ENCODE results near the gene PIM1.
"Not testable (repeated sequence)": the region's sequence is repeated elsewhere in the genome, so short reads cannot be mapped to it uniquely, and the experiment has no call there.

PIM1 gene

DNA sequence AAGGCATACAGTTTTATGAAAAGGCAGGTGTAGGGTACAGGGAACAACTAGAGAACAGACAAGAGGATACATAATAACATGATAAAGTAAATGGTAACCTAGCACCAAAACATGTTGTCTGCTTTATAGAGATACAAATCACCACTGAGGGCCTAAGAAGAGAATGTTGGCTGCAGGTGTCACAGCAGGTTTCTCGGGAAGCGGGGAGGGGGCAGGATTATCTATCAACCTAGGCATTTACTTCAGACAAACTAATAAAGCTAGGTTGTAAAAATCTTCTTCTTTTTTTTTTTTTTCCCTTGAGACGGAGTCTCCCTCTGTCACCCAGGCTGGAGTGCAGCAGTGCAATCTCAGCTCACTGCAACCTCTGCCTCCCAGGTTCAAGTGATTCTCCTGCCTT lies 22.7 kb downstream of the PIM1 start:
- H3K27me3 ChIP-seq (replicated peaks; ENCODE audit: control insufficient read depth, insufficient read depth, low read length, poor library complexity, severe bottlenecking), result no peaks in the 10 kb centered on the region
- no peak for DNase-seq
- H3K36me3 ChIP-seq (ENCODE audit: control insufficient read depth, insufficient read depth, low read length), result no peaks in the 10 kb centered on the region
- H3K9me3 ChIP-seq (ENCODE audit: control insufficient read depth, low read length), result no peaks in the 10 kb centered on the region
- no peak overlapping the region for H3K27ac ChIP-seq (ENCODE audit: insufficient read depth, low read length, poor library complexity, severe bottlenecking)
- no peak overlapping the region for H3K4me3 ChIP-seq (ENCODE audit: insufficient read depth, low read depth, low read length, poor library complexity, severe bottlenecking)
- peaks cover 8% of the 10 kb centered on the region for H3K4me1 ChIP-seq (ENCODE audit: control insufficient read depth, insufficient read depth, low read length, poor library complexity, severe bottlenecking)

DNA sequence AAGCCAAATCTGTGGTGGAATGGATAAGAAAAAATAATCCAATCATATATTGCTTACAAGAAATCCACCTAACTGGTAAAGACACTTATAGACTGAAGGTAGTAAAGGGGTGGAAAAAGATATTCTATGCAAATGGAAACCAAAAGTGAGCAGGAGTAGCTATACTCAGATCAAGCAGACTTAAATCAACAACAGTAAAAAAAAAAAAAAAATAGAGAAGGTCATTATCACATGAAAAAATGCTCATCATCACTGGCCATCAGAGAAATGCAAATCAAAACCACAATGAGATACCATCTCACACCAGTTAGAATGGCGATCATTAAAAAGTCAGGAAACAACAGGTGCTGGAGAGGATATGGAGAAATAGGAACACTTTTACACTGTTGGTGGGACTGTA lies 24.9 kb downstream of the PIM1 start:
- H3K36me3 ChIP-seq (ENCODE audit: control insufficient read depth, insufficient read depth, low read length); DNase-seq; H3K27me3 ChIP-seq (replicated peaks; ENCODE audit: control insufficient read depth, insufficient read depth, low read length, poor library complexity, severe bottlenecking); H3K4me3 ChIP-seq (ENCODE audit: insufficient read depth, low read depth, low read length, poor library complexity, severe bottlenecking); H3K9me3 ChIP-seq (ENCODE audit: control insufficient read depth, low read length); H3K4me1 ChIP-seq (ENCODE audit: control insufficient read depth, insufficient read depth, low read length, poor library complexity, severe bottlenecking); H3K27ac ChIP-seq (ENCODE audit: insufficient read depth, low read length, poor library complexity, severe bottlenecking): not testable (repeated sequence)

DNA sequence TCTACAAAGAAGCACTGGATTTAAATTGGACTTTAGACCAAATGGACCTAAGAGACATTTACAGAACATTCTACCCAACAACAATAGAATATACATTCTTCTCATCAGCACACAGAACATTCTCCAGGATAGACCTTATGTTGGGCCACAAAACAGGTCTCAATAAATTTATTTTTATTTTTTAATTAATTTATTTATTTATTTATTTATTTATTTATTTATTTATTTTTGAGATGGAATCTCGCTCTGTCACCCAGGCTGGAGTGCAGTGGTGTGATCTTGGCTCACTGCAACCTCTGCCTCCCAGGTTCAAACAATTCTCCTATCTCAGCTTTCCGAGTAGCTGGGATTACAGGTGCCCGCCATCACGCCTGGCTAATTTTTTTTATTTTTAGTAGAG lies 26.5 kb downstream of the PIM1 start:
- not testable (repeated sequence) for H3K27me3 ChIP-seq (replicated peaks; ENCODE audit: control insufficient read depth, insufficient read depth, low read length, poor library complexity, severe bottlenecking); DNase-seq; H3K9me3 ChIP-seq (ENCODE audit: control insufficient read depth, low read length); H3K4me3 ChIP-seq (ENCODE audit: insufficient read depth, low read depth, low read length, poor library complexity, severe bottlenecking); H3K4me1 ChIP-seq (ENCODE audit: control insufficient read depth, insufficient read depth, low read length, poor library complexity, severe bottlenecking); H3K36me3 ChIP-seq (ENCODE audit: control insufficient read depth, insufficient read depth, low read length); H3K27ac ChIP-seq (ENCODE audit: insufficient read depth, low read length, poor library complexity, severe bottlenecking)

GRCh38 chr6:37200085-37200484 lies 30.1 kb downstream of the PIM1 start:
- peaks cover 18% of the 10 kb centered on the region for H3K4me1 ChIP-seq (ENCODE audit: control insufficient read depth, insufficient read depth, low read length, poor library complexity, severe bottlenecking)
- no peaks in the 10 kb centered on the region for H3K36me3 ChIP-seq (ENCODE audit: control insufficient read depth, insufficient read depth, low read length)
- H3K27me3 ChIP-seq (replicated peaks; ENCODE audit: control insufficient read depth, insufficient read depth, low read length, poor library complexity, severe bottlenecking), result no peaks in the 10 kb centered on the region
- no peaks in the 10 kb centered on the region for H3K9me3 ChIP-seq (ENCODE audit: control insufficient read depth, low read length)
- no peak overlapping the region for H3K27ac ChIP-seq (ENCODE audit: insufficient read depth, low read length, poor library complexity, severe bottlenecking)
- no peak for DNase-seq
- no peak overlapping the region for H3K4me3 ChIP-seq (ENCODE audit: insufficient read depth, low read depth, low read length, poor library complexity, severe bottlenecking)

- H3K27me3 ChIP-seq (replicated peaks; ENCODE audit: control insufficient read depth, insufficient read depth, low read length, poor library complexity, severe bottlenecking), result no peaks in the 10 kb centered on the region
- no peaks in the 10 kb centered on the region for H3K9me3 ChIP-seq (ENCODE audit: control insufficient read depth, low read length)
- H3K36me3 ChIP-seq (ENCODE audit: control insufficient read depth, insufficient read depth, low read length), result no peaks in the 10 kb centered on the region
- H3K4me3 ChIP-seq (ENCODE audit: insufficient read depth, low read depth, low read length, poor library complexity, severe bottlenecking), result no peak overlapping the region
- no peak for DNase-seq
- H3K4me1 ChIP-seq (ENCODE audit: control insufficient read depth, insufficient read depth, low read length, poor library complexity, severe bottlenecking), result peaks cover 18% of the 10 kb centered on the region
- no peak overlapping the region for H3K27ac ChIP-seq (ENCODE audit: insufficient read depth, low read length, poor library complexity, severe bottlenecking)
These were observed 31.8 kb downstream of the PIM1 start for GRCh38 chr6:37201726-37202125.

GRCh38 chr6:37202788-37203491 lies 33.0 kb downstream of the PIM1 start:
- H3K27me3 ChIP-seq (replicated peaks; ENCODE audit: control insufficient read depth, insufficient read depth, low read length, poor library complexity, severe bottlenecking), result no peaks in the 10 kb centered on the region
- H3K4me1 ChIP-seq (ENCODE audit: control insufficient read depth, insufficient read depth, low read length, poor library complexity, severe bottlenecking), result peaks cover 20% of the 10 kb centered on the region
- H3K9me3 ChIP-seq (ENCODE audit: control insufficient read depth, low read length), result no peaks in the 10 kb centered on the region
- no peaks in the 10 kb centered on the region for H3K36me3 ChIP-seq (ENCODE audit: control insufficient read depth, insufficient read depth, low read length)
- no peak overlapping the region for H3K4me3 ChIP-seq (ENCODE audit: insufficient read depth, low read depth, low read length, poor library complexity, severe bottlenecking)
- H3K27ac ChIP-seq (ENCODE audit: insufficient read depth, low read length, poor library complexity, severe bottlenecking), result no peak overlapping the region
- DNase-seq, result no peak

DNA sequence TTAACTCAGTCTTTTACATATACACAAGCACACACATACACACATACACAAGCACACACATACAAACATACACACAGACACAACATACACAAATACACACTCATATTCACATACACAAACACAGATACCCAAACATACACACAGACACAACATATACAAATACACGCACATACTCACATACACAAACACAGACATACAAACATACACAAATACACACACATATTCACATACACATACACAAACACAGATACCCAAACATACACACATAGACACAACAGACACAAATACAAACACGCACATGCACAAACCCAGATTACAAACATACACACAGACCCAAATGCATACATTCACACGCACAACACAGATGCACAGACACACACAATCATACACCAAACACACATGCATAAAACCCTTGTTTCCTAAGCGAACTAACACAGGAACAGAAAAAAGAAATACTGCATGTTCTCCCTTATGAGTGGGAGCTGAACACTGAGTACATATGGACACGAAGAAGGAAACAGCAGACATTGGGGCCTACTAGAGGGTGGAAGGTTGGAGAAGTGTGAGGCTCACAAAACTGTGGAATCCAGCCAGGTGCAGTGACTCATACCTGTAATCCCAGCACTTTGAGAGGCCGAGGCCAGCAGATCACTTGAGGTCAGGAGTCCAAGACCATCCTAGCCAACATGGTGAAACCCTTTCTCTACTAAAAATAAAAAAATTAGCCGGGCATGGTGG lies 34.2 kb downstream of the PIM1 start:
- DNase-seq, result no peak
- no peaks in the 10 kb centered on the region for H3K9me3 ChIP-seq (ENCODE audit: control insufficient read depth, low read length)
- no peaks in the 10 kb centered on the region for H3K36me3 ChIP-seq (ENCODE audit: control insufficient read depth, insufficient read depth, low read length)
- no peak overlapping the region for H3K27ac ChIP-seq (ENCODE audit: insufficient read depth, low read length, poor library complexity, severe bottlenecking)
- H3K4me3 ChIP-seq (ENCODE audit: insufficient read depth, low read depth, low read length, poor library complexity, severe bottlenecking), result no peak overlapping the region
- no peaks in the 10 kb centered on the region for H3K27me3 ChIP-seq (replicated peaks; ENCODE audit: control insufficient read depth, insufficient read depth, low read length, poor library complexity, severe bottlenecking)
- peaks cover 24% of the 10 kb centered on the region for H3K4me1 ChIP-seq (ENCODE audit: control insufficient read depth, insufficient read depth, low read length, poor library complexity, severe bottlenecking)

DNA sequence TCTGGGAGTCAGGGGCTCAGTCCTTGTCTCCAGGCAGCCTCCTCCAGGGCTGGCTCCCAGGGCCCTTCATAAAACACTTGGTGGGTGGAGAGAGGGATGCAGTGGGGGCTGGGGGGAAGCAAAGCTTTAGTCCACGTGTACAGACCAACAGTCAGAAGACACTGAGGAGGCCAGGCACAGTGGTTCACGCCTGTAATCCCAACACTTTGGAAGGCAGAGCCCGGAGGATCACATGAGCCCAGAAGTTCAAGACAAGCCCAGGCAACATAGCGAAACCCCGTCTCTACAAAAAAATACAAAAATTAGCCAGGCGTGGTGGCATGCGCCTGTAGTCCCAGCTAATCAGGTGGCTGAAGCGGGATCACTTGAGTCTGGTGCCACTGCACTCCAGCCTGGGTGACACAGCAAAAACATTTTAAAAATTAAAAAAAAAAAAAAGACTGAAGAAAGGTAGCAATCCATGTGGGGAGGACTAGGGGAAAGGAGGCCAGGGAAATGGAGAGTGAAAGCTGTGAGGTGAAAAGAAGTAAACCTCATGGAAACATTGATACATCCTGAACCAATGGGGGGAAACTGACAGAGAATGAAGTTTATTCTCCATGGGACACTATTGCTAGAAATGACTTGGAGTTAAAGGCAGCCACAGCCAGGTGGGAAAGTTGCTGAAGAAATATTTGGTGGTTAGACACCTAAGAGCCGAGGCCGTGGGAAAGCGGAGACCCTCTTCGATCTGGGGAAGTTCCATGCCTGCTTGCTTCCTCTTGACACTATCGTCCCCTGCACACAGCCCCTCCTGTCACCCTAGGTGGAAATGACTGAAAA lies 35.4 kb downstream of the PIM1 start:
- Histone ChIP-seq H3K9me3 (ENCODE audit: control insufficient read depth, low read length) (no peaks in the 10 kb centered on the region), H3K36me3 (ENCODE audit: control insufficient read depth, insufficient read depth, low read length) (no peaks in the 10 kb centered on the region), H3K27me3 (replicated peaks; ENCODE audit: control insufficient read depth, insufficient read depth, low read length, poor library complexity, severe bottlenecking) (no peaks in the 10 kb centered on the region), H3K4me1 (ENCODE audit: control insufficient read depth, insufficient read depth, low read length, poor library complexity, severe bottlenecking) (peaks cover 35% of the 10 kb centered on the region), H3K27ac (ENCODE audit: insufficient read depth, low read length, poor library complexity, severe bottlenecking) (no peak overlapping the region), H3K4me3 (ENCODE audit: insufficient read depth, low read depth, low read length, poor library complexity, severe bottlenecking) (no peak overlapping the region)
- no peak for DNase-seq

- Histone ChIP-seq H3K36me3 (ENCODE audit: control insufficient read depth, insufficient read depth, low read length) (no peaks in the 10 kb centered on the region), H3K9me3 (ENCODE audit: control insufficient read depth, low read length) (no peaks in the 10 kb centered on the region), H3K4me3 (ENCODE audit: insufficient read depth, low read depth, low read length, poor library complexity, severe bottlenecking) (no peak overlapping the region), H3K4me1 (ENCODE audit: control insufficient read depth, insufficient read depth, low read length, poor library complexity, severe bottlenecking) (peaks cover 39% of the 10 kb centered on the region), H3K27ac (ENCODE audit: insufficient read depth, low read length, poor library complexity, severe bottlenecking) (no peak overlapping the region), H3K27me3 (replicated peaks; ENCODE audit: control insufficient read depth, insufficient read depth, low read length, poor library complexity, severe bottlenecking) (no peaks in the 10 kb centered on the region)
- DNase-seq, result no peak
These were observed 36.0 kb downstream of the PIM1 start for GRCh38 chr6:37205997-37206340.

- Histone ChIP-seq H3K4me1 (ENCODE audit: control insufficient read depth, insufficient read depth, low read length, poor library complexity, severe bottlenecking) (peaks cover 38% of the 10 kb centered on the region), H3K27me3 (replicated peaks; ENCODE audit: control insufficient read depth, insufficient read depth, low read length, poor library complexity, severe bottlenecking) (no peaks in the 10 kb centered on the region), H3K4me3 (ENCODE audit: insufficient read depth, low read depth, low read length, poor library complexity, severe bottlenecking) (no peak overlapping the region), H3K9me3 (ENCODE audit: control insufficient read depth, low read length) (no peaks in the 10 kb centered on the region), H3K36me3 (ENCODE audit: control insufficient read depth, insufficient read depth, low read length) (no peaks in the 10 kb centered on the region), H3K27ac (ENCODE audit: insufficient read depth, low read length, poor library complexity, severe bottlenecking) (no peak overlapping the region)
- DNase-seq, result no peak
These were observed 36.7 kb downstream of the PIM1 start for GRCh38 chr6:37206622-37207021.

All from effector memory CD4-positive, alpha-beta T cell (primary cell).